ENCODE results near the gene SLC16A11. TPM values are rescaled to one million over a fixed set of nuclear protein-coding genes. Genes with fewer than 3 reads are reported as not detected.

The SLC16A11 gene
- total and polyA plus RNA-seq, 9 of the 15 experiments (the other 6 are each of a cell fraction or from before 2014, with no cell fraction given) = not detected

DNA sequence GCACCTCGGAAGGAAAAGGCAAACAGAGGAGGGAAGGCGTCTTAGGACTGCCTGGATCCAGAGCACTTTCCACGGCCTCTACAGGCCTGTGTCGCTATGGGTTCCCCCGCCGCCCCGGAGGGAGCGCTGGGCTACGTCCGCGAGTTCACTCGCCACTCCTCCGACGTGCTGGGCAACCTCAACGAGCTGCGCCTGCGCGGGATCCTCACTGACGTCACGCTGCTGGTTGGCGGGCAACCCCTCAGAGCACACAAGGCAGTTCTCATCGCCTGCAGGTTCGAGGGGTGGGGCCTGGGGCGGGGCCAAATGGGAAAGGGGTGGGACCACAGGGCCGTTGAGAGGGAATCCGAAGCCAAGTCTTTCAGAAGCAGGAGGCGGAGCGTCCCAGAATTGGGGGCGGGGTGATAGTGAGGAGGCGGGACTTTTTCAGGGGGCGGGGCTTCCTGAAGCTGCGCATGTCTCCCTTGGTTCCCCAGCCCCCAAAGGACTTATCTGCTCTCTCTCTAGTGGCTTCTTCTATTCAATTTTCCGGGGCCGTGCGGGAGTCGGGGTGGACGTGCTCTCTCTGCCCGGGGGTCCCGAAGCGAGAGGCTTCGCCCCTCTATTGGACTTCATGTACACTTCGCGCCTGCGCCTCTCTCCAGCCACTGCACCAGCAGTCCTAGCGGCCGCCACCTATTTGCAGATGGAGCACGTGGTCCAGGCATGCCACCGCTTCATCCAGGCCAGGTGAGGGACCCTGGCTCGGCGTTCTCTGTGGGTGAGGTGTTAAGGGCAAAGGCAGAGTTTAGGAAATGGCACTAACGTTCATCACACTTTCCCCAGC is 20.1 kb downstream of the SLC16A11 start (continued):
- 0 out of 2 replicates have a peak, but pooled peaks have one; percentile 31 for TF ChIP-seq NR1H2 (CRISPR knock-in tag; IDR thresholded peaks at IDR 0.05)
- TF ChIP-seq, protein P1, sequence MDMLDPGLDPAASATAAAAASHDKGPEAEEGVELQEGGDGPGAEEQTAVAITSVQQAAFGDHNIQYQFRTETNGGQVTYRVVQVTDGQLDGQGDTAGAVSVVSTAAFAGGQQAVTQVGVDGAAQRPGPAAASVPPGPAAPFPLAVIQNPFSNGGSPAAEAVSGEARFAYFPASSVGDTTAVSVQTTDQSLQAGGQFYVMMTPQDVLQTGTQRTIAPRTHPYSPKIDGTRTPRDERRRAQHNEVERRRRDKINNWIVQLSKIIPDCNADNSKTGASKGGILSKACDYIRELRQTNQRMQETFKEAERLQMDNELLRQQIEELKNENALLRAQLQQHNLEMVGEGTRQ (CRISPR knock-in tag; IDR thresholded peaks at IDR 0.05) = peak; percentile 68
- TF ChIP-seq ESRRB (CRISPR knock-in tag; IDR thresholded peaks at IDR 0.05; ENCODE audit: borderline replicate concordance) = no peak
- peak; percentile 78 for TF ChIP-seq EP400 (IDR thresholded peaks at IDR 0.05)
- no peak for TF ChIP-seq MXI1 (IDR thresholded peaks at IDR 0.05; ENCODE audit: low read depth, low read length)
- no peak for TF ChIP-seq ZNF212 (CRISPR knock-in tag; IDR thresholded peaks at IDR 0.05)
- peak; percentile 69; the same call in 1 of the 2 replicates for TF ChIP-seq ATF7 (IDR thresholded peaks at IDR 0.05)
- TF ChIP-seq ZNF232 (CRISPR knock-in tag; IDR thresholded peaks at IDR 0.05) = no peak
- TF ChIP-seq PHF21A (IDR thresholded peaks at IDR 0.05; ENCODE audit: borderline replicate concordance, low read depth) = no peak
- no peak for TF ChIP-seq ZNF23 (CRISPR knock-in tag; IDR thresholded peaks at IDR 0.05)
- TF ChIP-seq RBM34 (IDR thresholded peaks at IDR 0.05; ENCODE audit: borderline replicate concordance, insufficient read depth, low read length) = no peak
- no peak for TF ChIP-seq CHCHD3 (CRISPR knock-in tag; IDR thresholded peaks at IDR 0.05)
- no peak for TF ChIP-seq HIVEP1 (CRISPR knock-in tag; IDR thresholded peaks at IDR 0.05)
- no peak for TF ChIP-seq ZSCAN32 (CRISPR knock-in tag; IDR thresholded peaks at IDR 0.05)
- no peak for TF ChIP-seq SETDB1 (IDR thresholded peaks at IDR 0.05; ENCODE audit: low read length)
- TF ChIP-seq, protein P2, sequence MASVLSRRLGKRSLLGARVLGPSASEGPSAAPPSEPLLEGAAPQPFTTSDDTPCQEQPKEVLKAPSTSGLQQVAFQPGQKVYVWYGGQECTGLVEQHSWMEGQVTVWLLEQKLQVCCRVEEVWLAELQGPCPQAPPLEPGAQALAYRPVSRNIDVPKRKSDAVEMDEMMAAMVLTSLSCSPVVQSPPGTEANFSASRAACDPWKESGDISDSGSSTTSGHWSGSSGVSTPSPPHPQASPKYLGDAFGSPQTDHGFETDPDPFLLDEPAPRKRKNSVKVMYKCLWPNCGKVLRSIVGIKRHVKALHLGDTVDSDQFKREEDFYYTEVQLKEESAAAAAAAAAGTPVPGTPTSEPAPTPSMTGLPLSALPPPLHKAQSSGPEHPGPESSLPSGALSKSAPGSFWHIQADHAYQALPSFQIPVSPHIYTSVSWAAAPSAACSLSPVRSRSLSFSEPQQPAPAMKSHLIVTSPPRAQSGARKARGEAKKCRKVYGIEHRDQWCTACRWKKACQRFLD (CRISPR knock-in tag; IDR thresholded peaks at IDR 0.05) = no peak
- TF ChIP-seq THRAP3 (IDR thresholded peaks at IDR 0.05; ENCODE audit: borderline replicate concordance) = no peak
- no peak for TF ChIP-seq CSDE1 (IDR thresholded peaks at IDR 0.05)
- TF ChIP-seq SMARCA4 (IDR thresholded peaks at IDR 0.05) = no peak
- no peak for TF ChIP-seq MYNN (IDR thresholded peaks at IDR 0.05)
- TF ChIP-seq MYNN (CRISPR knock-in tag; IDR thresholded peaks at IDR 0.05) = no peak
- TF ChIP-seq ZNF41 (CRISPR knock-in tag; conservative IDR thresholded peaks at IDR 0.05) = no peak
- no peak for TF ChIP-seq KLF1 (tag; IDR thresholded peaks at IDR 0.05)
- no peak for TF ChIP-seq ZNF445 (CRISPR knock-in tag; IDR thresholded peaks at IDR 0.05; ENCODE audit: low read depth)
- no peak for TF ChIP-seq ILF3 (IDR thresholded peaks at IDR 0.05; ENCODE audit: borderline replicate concordance)
- TF ChIP-seq PTTG1 (tag; IDR thresholded peaks at IDR 0.05; ENCODE audit: low read depth) = no peak
- no peak for TF ChIP-seq PML (IDR thresholded peaks at IDR 0.05; ENCODE audit: low read length)
- no peak for TF ChIP-seq MYBL2 (IDR thresholded peaks at IDR 0.05; ENCODE audit: low read depth)
- no peak for TF ChIP-seq MYBL2 (CRISPR knock-in tag; IDR thresholded peaks at IDR 0.05; ENCODE audit: borderline replicate concordance)
- TF ChIP-seq ZNF644 (tag; IDR thresholded peaks at IDR 0.05; ENCODE audit: low read depth) = no peak
- no peak for TF ChIP-seq HDAC6 (IDR thresholded peaks at IDR 0.05; ENCODE audit: low read depth, low read length)
- no peak for TF ChIP-seq SMARCA5 (IDR thresholded peaks at IDR 0.05)
